GM19238 (cell line): ENCODE measurements around the gene TUBA3E.
"Not testable (repeated sequence)": the region's sequence is repeated elsewhere in the genome, so short reads cannot be mapped to it uniquely, and the experiment has no call there.

Experiments used
- DNase-seq: peaks from one replicate; pipeline ENCODE4 v3.0.0; 2011; ENCODE audit warnings: low spot score; ENCODE audit not compliant: insufficient read length

The TUBA3E gene

DNA sequence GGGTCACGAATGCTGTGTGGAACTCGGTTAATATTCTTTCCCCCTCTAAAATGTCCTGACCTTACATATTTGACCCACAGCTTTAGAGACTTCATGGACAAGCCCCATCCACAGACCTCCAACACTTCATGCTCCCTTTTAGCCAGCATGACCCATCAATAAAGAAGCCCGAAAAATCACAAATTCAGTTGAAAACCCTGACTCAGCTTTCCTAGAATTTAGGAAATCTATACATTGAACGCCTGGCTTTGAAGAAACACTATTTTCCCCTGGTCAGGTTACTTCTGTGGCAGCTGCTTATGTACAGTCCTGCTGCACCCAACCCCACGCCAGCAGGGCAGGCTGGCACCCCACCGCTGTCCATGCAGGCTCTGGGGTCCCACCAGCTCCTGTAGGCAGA, 6.9 kb downstream of the TUBA3E start:
- DNase-seq: not testable (repeated sequence)

GRCh38 chr2:130190237-130190636, 8.0 kb downstream of the TUBA3E start:
- DNase-seq: no peak

DNA sequence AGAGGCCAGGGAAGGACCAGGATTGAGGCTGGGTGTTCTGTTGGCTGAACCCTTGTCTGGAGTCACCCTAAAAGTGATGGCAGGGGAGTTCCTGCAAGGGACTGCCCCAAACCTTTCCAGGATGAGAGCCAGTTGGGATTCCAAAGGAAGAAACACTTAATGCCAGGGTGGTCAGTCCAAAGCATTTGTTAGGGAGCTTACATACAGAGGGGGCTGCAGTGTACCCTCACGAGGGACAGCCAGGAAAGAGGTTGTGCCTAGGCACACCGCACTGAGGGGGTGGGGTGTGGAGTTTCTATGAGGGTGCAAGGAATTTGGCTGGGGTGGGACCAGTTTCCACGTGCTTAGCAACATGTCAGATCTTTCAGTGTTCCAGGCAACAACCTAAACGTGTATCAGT, 9.3 kb downstream of the TUBA3E start:
- not testable (repeated sequence) for DNase-seq

- not testable (repeated sequence) for DNase-seq
Measured at GRCh38 chr2:130187859-130188792, 10.1 kb downstream of the TUBA3E start.

DNA sequence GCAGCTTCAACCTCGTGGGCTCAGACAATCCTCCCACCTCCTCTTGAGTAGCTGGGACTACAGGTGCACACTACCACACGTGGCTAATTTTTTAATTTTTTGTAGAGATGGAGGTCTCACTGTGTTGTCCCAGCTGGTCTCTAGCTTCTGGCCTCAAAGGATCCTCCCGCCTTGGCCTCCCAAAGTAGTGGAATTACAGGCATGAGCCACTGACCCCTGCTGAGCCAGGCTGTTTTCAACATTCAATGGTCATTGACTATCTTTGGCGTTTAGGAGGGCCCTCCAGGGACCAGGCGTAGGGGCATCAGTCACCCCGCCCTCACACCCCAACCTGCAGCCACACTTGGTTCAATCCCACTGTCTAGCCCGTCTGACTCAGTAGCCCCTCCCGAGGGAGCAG, 11.0 kb downstream of the TUBA3E start:
- DNase-seq: no peak

DNA sequence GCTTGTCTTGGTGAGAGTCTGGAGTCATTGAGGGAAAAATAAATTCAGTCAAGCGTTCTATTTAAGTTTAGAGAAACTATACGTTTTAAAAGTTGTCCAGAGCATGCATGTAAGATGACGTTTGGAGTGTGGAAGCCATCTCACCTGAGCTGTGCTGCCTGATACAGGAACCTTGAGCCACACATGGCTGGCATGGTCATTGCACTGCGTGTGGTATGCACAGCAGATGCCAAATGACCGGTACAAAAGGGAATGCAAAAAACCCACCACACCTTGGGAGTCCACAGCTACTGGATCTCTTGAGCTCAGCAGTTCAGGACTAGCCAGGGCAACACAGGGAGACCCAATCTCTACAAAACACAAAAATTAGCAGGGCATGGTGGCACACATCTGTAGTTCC, 11.8 kb downstream of the TUBA3E start:
- DNase-seq: no peak

GRCh38 chr2:130185896-130186295, 12.3 kb downstream of the TUBA3E start:
- DNase-seq: no peak

DNA sequence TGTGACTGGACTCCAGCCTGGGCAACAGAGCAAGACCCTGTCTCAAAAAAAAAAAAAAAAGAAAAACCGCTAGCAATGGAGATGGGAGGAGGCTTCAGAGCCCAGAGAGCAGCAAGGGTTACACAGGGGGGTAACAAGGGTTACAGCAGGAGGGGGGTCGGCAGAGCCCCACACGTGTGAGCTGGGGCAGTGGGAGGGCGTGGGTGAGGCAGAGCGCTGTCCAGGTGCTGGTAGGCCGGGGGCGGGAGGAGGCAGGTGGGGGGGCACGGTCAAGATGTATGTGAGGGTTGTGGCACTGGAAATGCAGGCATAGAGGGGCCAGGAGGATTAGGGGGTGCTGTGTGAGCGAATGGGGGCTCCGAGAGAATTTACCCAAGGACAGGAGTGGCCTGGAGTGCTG, 12.8 kb downstream of the TUBA3E start:
- no peak for DNase-seq

- no peak for DNase-seq
Measured at GRCh38 chr2:130183512-130184373, 14.5 kb downstream of the TUBA3E start.

DNA sequence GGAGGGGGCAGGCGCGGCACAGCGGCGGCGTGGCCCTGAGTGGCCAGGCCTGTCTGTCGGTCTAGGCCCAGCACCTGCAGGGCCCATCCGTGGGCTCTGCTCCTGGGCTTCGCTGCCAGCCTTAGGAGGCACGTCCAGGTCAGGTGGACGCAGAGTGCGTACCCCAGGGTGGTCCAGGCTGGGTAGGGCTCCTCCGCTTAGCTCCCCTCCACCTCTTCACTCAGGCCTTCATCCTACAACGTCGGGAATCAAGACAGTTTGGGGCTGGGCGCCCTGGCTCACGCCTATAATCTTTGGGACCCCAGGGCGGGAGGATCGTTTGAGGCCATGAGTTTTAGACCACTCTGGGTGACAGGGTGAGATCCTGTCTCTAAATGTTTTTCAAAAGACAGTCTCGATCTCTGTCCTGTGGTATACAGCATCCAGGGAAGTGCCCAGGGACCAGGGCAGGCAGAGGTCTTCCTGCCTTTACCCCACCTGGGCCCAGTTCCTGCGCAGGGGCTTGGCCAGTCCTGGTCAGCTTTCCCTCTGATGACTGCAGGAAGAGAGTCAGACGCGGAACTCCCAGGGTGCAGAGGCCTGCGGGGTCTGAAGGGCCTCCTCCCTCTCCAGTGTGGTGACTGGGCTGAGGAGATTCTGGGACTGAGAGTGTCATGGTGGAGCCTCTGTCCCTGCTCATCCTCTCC, 15.3 kb downstream of the TUBA3E start:
- DNase-seq: not testable (repeated sequence)

GRCh38 chr2:130181880-130182682, 16.2 kb downstream of the TUBA3E start, which contains the start of gene MZT2B:
Gene MZT2B, plus strand, starts transcription at chr2:130182262. Its CDS starts 21 bp downstream, at chr2:130182283.
- peak; percentile 87 for DNase-seq

DNA sequence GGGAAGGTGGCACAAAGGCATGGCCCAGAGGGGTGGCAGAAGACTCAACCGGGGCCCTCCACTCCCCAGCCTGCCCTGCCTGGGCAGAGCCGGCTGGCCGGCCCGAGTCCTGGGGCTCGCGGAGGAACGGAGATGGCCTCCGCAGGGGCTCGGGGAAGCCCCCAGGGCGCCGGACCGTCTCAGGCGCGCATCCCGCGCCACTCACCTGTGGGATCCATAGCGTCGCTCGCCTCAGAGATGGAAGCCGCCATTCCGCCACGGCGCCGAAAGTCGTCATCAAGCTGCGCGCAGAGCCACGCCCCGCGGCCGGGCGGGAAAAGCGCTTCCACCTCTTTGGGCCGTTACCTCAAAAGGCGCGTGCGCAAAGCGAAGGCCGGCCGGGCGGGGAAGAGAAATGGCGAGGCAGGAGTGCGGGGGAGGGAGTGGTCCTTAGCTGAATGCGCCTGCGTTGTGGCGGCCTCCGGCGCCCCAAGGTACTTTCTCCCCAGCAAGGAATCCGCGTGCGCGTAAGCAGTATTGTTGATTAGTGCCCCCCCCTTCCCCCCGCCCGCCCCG, 16.8 kb downstream of the TUBA3E start, which contains the start of gene SMPD4:
TSS of gene SMPD4 (minus strand) at position 278 of the 555 bp plus-strand sequence. CDS start 5,010 bp downstream, outside the sequence.
- peak; percentile 74 for DNase-seq

DNA sequence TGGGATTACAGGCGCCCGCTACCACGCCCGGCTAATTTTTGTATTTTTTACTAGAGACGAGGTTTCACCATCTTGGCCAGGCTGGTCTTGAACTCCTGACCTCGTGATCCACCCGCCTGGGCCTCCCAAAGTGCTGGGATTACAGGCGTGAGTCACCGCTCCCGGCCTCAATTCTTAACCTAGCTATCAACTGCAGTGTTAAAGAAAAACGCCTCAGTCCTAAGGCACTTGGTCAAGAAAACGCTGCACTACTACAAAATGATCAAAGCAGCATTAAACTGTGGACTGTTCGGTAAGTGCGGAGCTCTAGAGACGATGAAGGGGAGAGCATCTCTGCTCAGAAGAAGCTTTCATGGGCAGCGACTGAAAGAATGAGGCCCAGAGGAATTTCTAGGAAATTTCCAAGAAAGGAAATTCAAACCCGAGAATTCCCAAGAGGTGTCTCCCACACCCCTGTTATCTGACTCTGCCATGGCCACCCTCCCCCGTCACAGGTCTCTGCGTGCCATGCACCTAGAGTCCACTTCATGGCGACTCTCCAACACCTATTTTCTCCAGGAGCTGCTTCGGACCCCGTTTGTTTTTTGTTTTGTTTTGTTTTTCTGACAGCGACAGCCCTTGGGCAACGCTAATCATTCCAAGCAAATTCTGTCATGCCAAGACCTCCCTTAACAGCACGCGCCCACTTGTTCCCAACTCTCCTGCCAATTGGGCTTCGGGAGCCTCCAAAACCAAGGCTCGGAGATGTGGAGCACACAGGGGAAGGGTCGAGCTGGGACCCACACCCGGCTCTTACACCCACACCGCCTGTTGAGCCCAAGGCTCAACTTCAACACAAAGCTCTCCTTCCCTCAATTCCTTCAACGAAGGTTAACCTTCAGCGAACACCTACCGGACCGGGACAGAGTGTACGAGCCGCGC, 17.6 kb downstream of the TUBA3E start:
- not testable (repeated sequence) for DNase-seq

- not testable (repeated sequence) for DNase-seq
Measured at GRCh38 chr2:130174866-130175265, 23.4 kb downstream of the TUBA3E start.

DNA sequence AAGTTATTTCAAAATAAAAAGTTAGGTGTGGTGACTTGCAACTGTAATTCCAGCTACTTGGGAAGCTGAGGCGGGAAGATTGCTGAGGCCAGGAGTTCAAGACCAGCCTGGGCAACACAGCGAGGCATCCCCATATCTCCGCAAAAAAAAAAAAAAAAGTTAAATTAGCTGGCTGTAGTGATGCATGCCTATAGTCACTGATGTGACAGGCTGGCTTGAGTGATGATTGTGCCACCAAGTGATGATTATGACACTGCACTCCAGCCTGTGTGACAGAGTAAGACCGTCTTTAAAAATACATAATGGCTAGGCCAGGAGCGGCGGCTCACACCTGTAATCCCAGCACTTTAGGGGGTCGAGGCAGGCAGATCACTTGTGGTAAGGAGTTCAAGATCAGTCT, 28.3 kb downstream of the TUBA3E start:
- no peak for DNase-seq

- DNase-seq: not testable (repeated sequence)
Measured at GRCh38 chr2:130169163-130169562, 29.1 kb downstream of the TUBA3E start.

GRCh38 chr2:130166611-130167010, 31.6 kb downstream of the TUBA3E start:
- DNase-seq: not testable (repeated sequence)

DNA sequence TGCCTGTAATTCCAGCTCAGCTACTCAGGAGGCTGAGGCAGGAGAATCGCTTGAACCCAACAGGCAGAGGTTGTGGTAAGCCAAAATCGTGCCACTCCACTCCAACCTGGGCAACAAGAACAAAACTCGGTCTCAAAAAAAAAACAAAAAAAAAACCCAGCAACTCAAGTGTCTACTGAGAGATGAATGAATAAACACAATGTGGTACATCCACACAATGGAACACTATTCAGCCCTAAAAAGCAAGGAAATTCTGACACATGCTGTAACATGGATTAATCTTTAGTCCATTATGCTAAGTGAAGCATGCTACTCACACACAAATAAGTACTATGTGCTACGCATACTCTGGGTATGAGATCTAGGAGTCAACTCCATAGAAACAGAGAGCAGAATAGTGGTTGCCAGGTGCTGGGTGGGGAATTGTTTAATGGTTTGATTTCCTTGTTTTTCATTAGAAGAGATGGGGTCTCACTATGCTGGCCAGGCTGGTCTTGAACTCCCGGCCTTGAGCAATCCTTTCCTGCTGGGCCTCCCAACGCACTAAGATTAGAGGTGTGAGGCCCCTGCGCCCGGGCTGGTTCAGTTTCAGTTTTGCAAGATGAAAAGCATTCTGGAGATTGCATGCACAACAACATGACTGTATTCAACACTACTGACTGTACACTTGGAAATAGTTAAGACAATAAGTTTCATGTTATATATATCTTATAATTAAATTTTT, 32.8 kb downstream of the TUBA3E start:
- no peak for DNase-seq
